GM10266 (cell line): ENCODE data around the gene TBC1D7.

Experiments used
- DNase-seq: peaks from one replicate; pipeline ENCODE4 v3.0.0; 2012; ENCODE audit errors: extremely low spot score
- CTCF ChIP-seq: IDR thresholded peaks from 2 replicates; pipeline ENCODE4 v1.5.1; 2012; ENCODE audit warnings: mild to moderate bottlenecking, low read depth; ENCODE audit not compliant: control insufficient read depth, insufficient read depth; ENCODE audit errors: missing control alignments

TBC1D7 gene

GRCh38 chr6:13365320-13365719 lies 37.0 kb upstream of the TBC1D7 start:
- no peak for DNase-seq
- TF ChIP-seq CTCF = no peak

- no peak for DNase-seq
- no peak for TF ChIP-seq CTCF
Observed at GRCh38 chr6:13364842-13365241, 36.5 kb upstream of the TBC1D7 start.

GRCh38 chr6:13362412-13362811 lies 34.1 kb upstream of the TBC1D7 start:
- DNase-seq = no peak

GRCh38 chr6:13360671-13361540 lies 32.6 kb upstream of the TBC1D7 start:
- TF ChIP-seq CTCF = no peak
- no peak for DNase-seq

More at GRCh38 chr6:13362412-13362811, 34.1 kb upstream of the TBC1D7 start:
- TF ChIP-seq CTCF = no peak

GRCh38 chr6:13359287-13359686 lies 30.9 kb upstream of the TBC1D7 start:
- TF ChIP-seq CTCF = no peak
- no peak for DNase-seq

GRCh38 chr6:13358511-13358910 lies 30.2 kb upstream of the TBC1D7 start:
- no peak for DNase-seq
- TF ChIP-seq CTCF = no peak

GRCh38 chr6:13357551-13358075 lies 29.3 kb upstream of the TBC1D7 start:
- TF ChIP-seq CTCF = no peak

More at GRCh38 chr6:13357551-13358075, 29.3 kb upstream of the TBC1D7 start:
- no peak for DNase-seq
